K562 (cell line): Measurements from ENCODE around the gene CADPS2. TPM values are rescaled to one million over a fixed set of nuclear protein-coding genes. Genes with fewer than 3 reads are reported as not detected.

ENCODE experiments used
- ATAC-seq: fragments of 200-7000 bp; cut with Tn5 transposase; 3 replicates; pipeline ENCODE4 v1.9.1; 2020; ENCODE audit warnings: moderate library complexity
- BruUV-seq: library from RNA; stranded (reverse); fragments of 400-500 nt; replicated peaks from 2 replicates; lab custom pipeline; 2021; lab: Mats Ljungman, UMichigan
- CTCF ChIA-PET: fragments of 300-600 bp; formaldehyde crosslinking; extraction: SDS; loops from one replicate; lab custom pipeline; 2021; ENCODE audit warnings: low intra/inter-chr PET ratio; lab: Yijun Ruan, JAX
- POLR2A ChIA-PET: fragments of 300-600, 350-650 bp; sonication (Branson Sonifier 250); formaldehyde crosslinking; extraction: SDS; loops from one replicate; lab custom pipeline; 2021; ENCODE audit warnings: antibody characterized with exemption, inconsistent platforms; lab: Yijun Ruan, JAX
- DNase-seq, 4 experiments: peaks; one replicate each; pipeline versions ENCODE4 v3.0.0 to v3.0.0-alpha.2; 2011 to 2018; ENCODE audit warnings: low spot score in 3 of 4, mixed read lengths in 3 of 4; ENCODE audit errors: extremely low read depth in 1 of 4
- FAIRE-seq: peaks from 2 replicates; lab custom pipeline; 2011; peaks lifted over from hg19 to GRCh38; lab: Jason Lieb, UNC
- H2AFZ ChIP-seq: 2 replicates; pipeline ENCODE4 v1.6.0; 2011; ENCODE audit warnings: low read depth, low read length, control low read depth, inconsistent platforms
- H3K27ac ChIP-seq: fragments of 200-600 bp; 3 replicates; pipeline ENCODE4 v1.8.0; 2011; ENCODE audit warnings: low read depth, mild to moderate bottlenecking, control low read depth, inconsistent platforms, low read length, moderate library complexity, mixed read lengths; ENCODE audit errors: extremely low read depth
- H3K27me3 ChIP-seq, 2 experiments: fragments of 300-600 bp in 1 of 2; 2 replicates in 1 of 2; 3 replicates in 1 of 2; pipeline versions ENCODE4 v1.6.0 to v1.8.0; 2011; ENCODE audit warnings: inconsistent platforms in 2 of 2, low read length in 2 of 2, mild to moderate bottlenecking in 1 of 2, mixed read lengths in 1 of 2, moderate library complexity in 1 of 2; ENCODE audit not compliant: control insufficient read depth in 2 of 2, insufficient read depth in 2 of 2
- H3K36me3 ChIP-seq: fragments of 300-600 bp; 3 replicates; pipeline ENCODE4 v1.8.0; 2011; ENCODE audit warnings: mild to moderate bottlenecking, low read length, inconsistent platforms; ENCODE audit not compliant: control insufficient read depth, insufficient read depth
- H3K4me1 ChIP-seq, 2 experiments: fragments of 200-600 bp in 1 of 2; replicated peaks in 1 of 2; 2 replicates in 1 of 2; 3 replicates in 1 of 2; pipeline versions ENCODE4 v1.5.1 to v1.8.0; 2011; ENCODE audit warnings: inconsistent platforms in 2 of 2, low read length in 2 of 2, mild to moderate bottlenecking in 1 of 2, mixed read lengths in 1 of 2, moderate library complexity in 1 of 2; ENCODE audit not compliant: control insufficient read depth in 2 of 2, insufficient read depth in 2 of 2
- H3K4me2 ChIP-seq: 2 replicates; pipeline ENCODE4 v1.6.1; 2011; ENCODE audit warnings: low read length, control low read depth, inconsistent platforms, mixed read lengths; ENCODE audit not compliant: insufficient read depth
- H3K4me3 ChIP-seq: fragments of 200-600 bp; sonication (generic), shearing (Covaris generic); 2 replicates; pipeline ENCODE4 v1.5.1; 2016; ENCODE audit warnings: control low read depth, inconsistent platforms
- H3K79me2 ChIP-seq: fragments of 200-600 bp; 3 replicates; pipeline ENCODE4 v1.8.0; 2011; ENCODE audit warnings: low read length, inconsistent platforms; ENCODE audit not compliant: control insufficient read depth, insufficient read depth
- H3K9ac ChIP-seq, 2 experiments: 2 replicates each; pipeline versions ENCODE4 v1.6.0 to v1.6.1; 2011; ENCODE audit warnings: low read depth in 2 of 2, low read length in 2 of 2, control low read depth in 1 of 2, inconsistent platforms in 1 of 2, mild to moderate bottlenecking in 1 of 2, mixed read lengths in 1 of 2; ENCODE audit not compliant: insufficient read depth in 1 of 2
- H3K9me1 ChIP-seq: one replicate; pipeline ENCODE4 v1.6.0; 2011; ENCODE audit warnings: inconsistent platforms, mild to moderate bottlenecking, low read length, moderate library complexity; ENCODE audit not compliant: control insufficient read depth, insufficient read depth
- H3K9me3 ChIP-seq: replicated peaks from 2 replicates; pipeline ENCODE4 v1.5.1; 2011; ENCODE audit warnings: low read depth, low read length, inconsistent platforms; ENCODE audit not compliant: control insufficient read depth, insufficient read depth
- H4K20me1 ChIP-seq: replicated peaks from 2 replicates; pipeline ENCODE4 v1.6.1; 2011; ENCODE audit warnings: low read length, inconsistent platforms, mixed read lengths; ENCODE audit not compliant: control insufficient read depth, insufficient read depth
- ATF1 ChIP-seq, 2 experiments: fragments of 450-650 bp in 1 of 2; IDR thresholded peaks; 2 replicates each; pipeline ENCODE4 v1.6.1; 2016; ENCODE audit warnings: missing compliant biosample characterization in 1 of 2, missing genetic modification characterization in 1 of 2
- CSDE1 ChIP-seq, 2 experiments: fragments of 450-650 bp; IDR thresholded peaks; 2 replicates each; pipeline ENCODE4 v1.6.1; 2016; ENCODE audit warnings: mild to moderate bottlenecking in 1 of 2
- E2F3 ChIP-seq: fragments of 250-450 bp; sonication (Bioruptor Pico); IDR thresholded peaks from 2 replicates; pipeline ENCODE4 v1.4.0; 2020; ENCODE audit warnings: mild to moderate bottlenecking
- EZH2 ChIP-seq: IDR thresholded peaks from 2 replicates; pipeline ENCODE4 v1.6.1; 2012; ENCODE audit warnings: low read depth, mild to moderate bottlenecking, inconsistent platforms, low read length, borderline replicate concordance
- GTF2F1 ChIP-seq: IDR thresholded peaks from 2 replicates; pipeline ENCODE4 v1.6.1; 2011; ENCODE audit warnings: low read depth, low read length, improper control_type of control experiment
- LCOR ChIP-seq: sonication (generic); formaldehyde crosslinking; IDR thresholded peaks from 2 replicates; pipeline ENCODE4 v1.8.0; 2022; ENCODE audit warnings: mild to moderate bottlenecking, missing genetic modification reagents
- MAFK ChIP-seq: IDR thresholded peaks from 2 replicates; pipeline ENCODE4 v1.6.1; 2011; ENCODE audit warnings: low read length, improper control_type of control experiment
- PRPF4 ChIP-seq: fragments of 200-400 bp; formaldehyde crosslinking; IDR thresholded peaks from one replicate; pipeline ENCODE4 v1.6.1; 2017; ENCODE audit warnings: low read length, low read depth, mild to moderate bottlenecking; ENCODE audit not compliant: insufficient read depth, poor library complexity, severe bottlenecking
- TBL1XR1 ChIP-seq, 2 experiments: IDR thresholded peaks; 2 replicates each; pipeline ENCODE4 v1.6.1; 2012; ENCODE audit warnings: improper control_type of control experiment in 2 of 2, low read length in 2 of 2, mild to moderate bottlenecking in 1 of 2
- TCF3 ChIP-seq: sonication (generic); formaldehyde crosslinking; IDR thresholded peaks from 2 replicates; pipeline ENCODE4 v1.4.0; 2020; ENCODE audit warnings: mild to moderate bottlenecking, missing genetic modification reagents
- ZBTB26 ChIP-seq: fragments of 450-650 bp; formaldehyde crosslinking; IDR thresholded peaks from 2 replicates; pipeline ENCODE4 v1.4.0; 2022; ENCODE audit warnings: missing genetic modification characterization
- ZNF253 ChIP-seq: fragments of 250-450 bp; sonication (Bioruptor Pico); conservative IDR thresholded peaks from 2 replicates; pipeline ENCODE4 v1.6.1; 2021; ENCODE audit warnings: mild to moderate bottlenecking
- ZNF717 ChIP-seq: fragments of 250-450 bp; sonication (Bioruptor Pico); IDR thresholded peaks from 2 replicates; pipeline ENCODE4 v1.5.0; 2021
- WGBS: fragments of 100-300 bp; shearing (Covaris generic); methylation state at CpG from one replicate; pipeline ENCODE4 v1.1.6; 2016; ENCODE audit warnings: low coverage, mixed read lengths; ENCODE audit not compliant: insufficient coverage; ENCODE audit errors: missing lambda C conversion rate; 5-methylcytosine and 5-hydroxymethylcytosine counted together
- in situ Hi-C: fragments of 300-500 bp; cut with MboI; formaldehyde crosslinking; loops from 4 replicates; pipeline ENCODE4 v1.15.0; 2018; ENCODE audit warnings: inconsistent platforms, mixed read lengths
- intact Hi-C: fragments of 100-400 bp; cut with micrococcal nuclease; formaldehyde crosslinking; loops from 2 replicates; pipeline ENCODE4 v1.14.2; 2022
- polyA plus RNA-seq, 8 experiments: library from polyadenylated mRNA; depleted of rRNA in 4 of 8; stranded (reverse) in 5 of 8; unstranded in 3 of 8; fragments of >200 nt; fragmentation: Nextera tagmentation in 2 of 8; fragmentation: Illumina TruSeq in 1 of 8; extraction: Ambion mirVana in 2 of 8; extraction: Trizol in 1 of 8; gene quantifications; 2 replicates each; pipeline versions ENCODE4 v1.2.1 to v1.2.3, GENCODE V29; 2011 to 2014; ENCODE audit warnings: inconsistent platforms in 1 of 8, missing spikeins in 1 of 8
- total RNA-seq, 7 experiments: library from RNA; depleted of rRNA in 6 of 7; stranded (reverse); fragments of >200 nt in 6 of 7; fragmentation: Illumina TruSeq in 2 of 7; extraction: Trizol in 2 of 7; gene quantifications; 2 replicates each; pipeline versions ENCODE4 v1.2.1 to v1.2.3, GENCODE V29; 2011 to 2021; ENCODE audit warnings: low replicate concordance in 1 of 7
- TF ChIP-seq, protein P1 (sequence below), 3 experiments: fragments of 200-800 bp in 1 of 3; fragments of 250-450 bp in 1 of 3; fragments of 450-650 bp in 1 of 3; sonication (Bioruptor Pico) in 1 of 3; sonication (Bioruptor generic) in 1 of 3; formaldehyde crosslinking in 1 of 3; IDR thresholded peaks; 2 replicates each; pipeline versions ENCODE4 v1.6.1 to v1.8.0; 2016 to 2022; ENCODE audit warnings: mild to moderate bottlenecking in 2 of 3, missing genetic modification characterization in 2 of 3, missing compliant biosample characterization in 1 of 3, moderate library complexity in 1 of 3

Gene CADPS2
- total and polyA plus RNA-seq, 9 of the 15 experiments (the other 6 are each of a cell fraction or from before 2014, with no cell fraction given): 0.03 to 0.14 (median 0.04) TPM; not detected in 1

DNA sequence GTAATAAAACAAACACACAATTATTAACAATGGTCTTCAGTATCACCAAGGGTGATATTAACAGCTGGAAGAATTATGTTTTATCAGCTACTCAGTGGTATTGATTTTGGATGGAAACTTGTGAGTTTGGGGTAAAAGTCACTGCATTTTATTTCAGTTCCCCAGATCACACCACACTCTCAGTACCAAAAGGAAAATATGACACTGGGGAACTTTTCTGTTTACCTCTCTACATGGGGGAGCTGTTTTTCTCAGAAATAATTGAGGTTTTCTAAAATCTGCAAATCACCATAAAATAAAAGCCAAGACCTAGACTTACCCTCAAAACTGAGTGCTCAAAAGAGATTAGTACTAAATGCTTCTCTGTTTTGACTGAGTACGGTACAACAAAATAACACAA is 483.1 kb downstream of the CADPS2 start:
- intact Hi-C loops: no loop called here
- WGBS: 10% methylated on average over 1 of the region's 1 CpG

GRCh38 chr7:122402235-122402634 is 484.0 kb downstream of the CADPS2 start:
- ChIA-PET CTCF (no interaction called here), POLR2A (no interaction called here)
- no TSS peak for BruUV-seq
- no peaks in the 10 kb centered on the region for H3K79me2 ChIP-seq
- H4K20me1 ChIP-seq: no peaks in the 10 kb centered on the region
- H3K9ac ChIP-seq: no peak overlapping the region
- H2AFZ ChIP-seq: no peak overlapping the region
- FAIRE-seq (no peak), DNase-seq (no peak), ATAC-seq (no peak)
- intact Hi-C loops (no loop called here), in situ Hi-C loops (no loop called here)
- H3K36me3 ChIP-seq: no peaks in the 10 kb centered on the region
- H3K27ac ChIP-seq: no peak overlapping the region
- no peak overlapping the region for H3K4me3 ChIP-seq
- H3K9me1 ChIP-seq: no peaks in the 10 kb centered on the region
- H3K4me2 ChIP-seq: no peak overlapping the region
- H3K9me3 ChIP-seq: no peaks in the 10 kb centered on the region
- 1% methylated on average over 4 of the region's 4 CpGs for WGBS
- H3K27me3 ChIP-seq: no peaks in the 10 kb centered on the region
- no peaks in the 10 kb centered on the region for H3K4me1 ChIP-seq
- TF ChIP-seq ZNF253 (CRISPR knock-in tag) (no peak), PRPF4 (no peak), ATF1 (CRISPR knock-in tag; IDR thresholded peaks at IDR 0.05) (no peak), ATF1 (tag; IDR thresholded peaks at IDR 0.05) (no peak), ZNF717 (CRISPR knock-in tag) (no peak), GTF2F1 (no peak), TBL1XR1 (IDR thresholded peaks at IDR 0.05; ENCODE audit: low read length in 2 of 2) (no peak)
- TF ChIP-seq, protein P1, sequence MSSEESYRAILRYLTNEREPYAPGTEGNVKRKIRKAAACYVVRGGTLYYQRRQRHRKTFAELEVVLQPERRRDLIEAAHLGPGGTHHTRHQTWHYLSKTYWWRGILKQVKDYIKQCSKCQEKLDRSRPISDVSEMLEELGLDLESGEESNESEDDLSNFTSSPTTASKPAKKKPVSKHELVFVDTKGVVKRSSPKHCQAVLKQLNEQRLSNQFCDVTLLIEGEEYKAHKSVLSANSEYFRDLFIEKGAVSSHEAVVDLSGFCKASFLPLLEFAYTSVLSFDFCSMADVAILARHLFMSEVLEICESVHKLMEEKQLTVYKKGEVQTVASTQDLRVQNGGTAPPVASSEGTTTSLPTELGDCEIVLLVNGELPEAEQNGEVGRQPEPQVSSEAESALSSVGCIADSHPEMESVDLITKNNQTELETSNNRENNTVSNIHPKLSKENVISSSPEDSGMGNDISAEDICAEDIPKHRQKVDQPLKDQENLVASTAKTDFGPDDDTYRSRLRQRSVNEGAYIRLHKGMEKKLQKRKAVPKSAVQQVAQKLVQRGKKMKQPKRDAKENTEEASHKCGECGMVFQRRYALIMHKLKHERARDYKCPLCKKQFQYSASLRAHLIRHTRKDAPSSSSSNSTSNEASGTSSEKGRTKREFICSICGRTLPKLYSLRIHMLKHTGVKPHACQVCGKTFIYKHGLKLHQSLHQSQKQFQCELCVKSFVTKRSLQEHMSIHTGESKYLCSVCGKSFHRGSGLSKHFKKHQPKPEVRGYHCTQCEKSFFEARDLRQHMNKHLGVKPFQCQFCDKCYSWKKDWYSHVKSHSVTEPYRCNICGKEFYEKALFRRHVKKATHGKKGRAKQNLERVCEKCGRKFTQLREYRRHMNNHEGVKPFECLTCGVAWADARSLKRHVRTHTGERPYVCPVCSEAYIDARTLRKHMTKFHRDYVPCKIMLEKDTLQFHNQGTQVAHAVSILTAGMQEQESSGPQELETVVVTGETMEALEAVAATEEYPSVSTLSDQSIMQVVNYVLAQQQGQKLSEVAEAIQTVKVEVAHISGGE (CRISPR knock-in tag; IDR thresholded peaks at IDR 0.05): no peak

More for the DNA sequence above, 483.1 kb downstream of the CADPS2 start:
- H3K27me3 ChIP-seq: no peaks in the 10 kb centered on the region
- H3K4me3 ChIP-seq: no peak overlapping the region
- H3K79me2 ChIP-seq: no peaks in the 10 kb centered on the region
- no peaks in the 10 kb centered on the region for H3K9me3 ChIP-seq
- no peak overlapping the region for H2AFZ ChIP-seq
- no peak overlapping the region for H3K4me2 ChIP-seq
- ChIA-PET POLR2A (no interaction called here), CTCF (no interaction called here)
- H4K20me1 ChIP-seq: no peaks in the 10 kb centered on the region
- no peaks in the 10 kb centered on the region for H3K36me3 ChIP-seq
- DNase-seq: no peak
- no peak for TF ChIP-seq E2F3
- TF ChIP-seq CSDE1 (IDR thresholded peaks at IDR 0.05): no peak
- no peak for TF ChIP-seq MAFK
- no peak for TF ChIP-seq TCF3
- TF ChIP-seq ZBTB26 (CRISPR knock-in tag): no peak
- TF ChIP-seq LCOR (CRISPR knock-in tag): no peak
- no peak for TF ChIP-seq EZH2
- no TSS peak for BruUV-seq
- no peak for ATAC-seq
- no peak overlapping the region for H3K27ac ChIP-seq
- in situ Hi-C loops: no loop called here
- H3K4me1 ChIP-seq: no peaks in the 10 kb centered on the region
- H3K9me1 ChIP-seq: no peaks in the 10 kb centered on the region
- H3K9ac ChIP-seq: no peak overlapping the region
- FAIRE-seq: no peak
